Liver (tissue), 9 donors: ENCODE results near the gene TTF1. TPM values are rescaled to one million over a fixed set of nuclear protein-coding genes. Genes with fewer than 3 reads are reported as not detected.

ENCODE experiments used
- DNase-seq: peaks from one replicate; pipeline ENCODE4 v3.0.0-alpha.2; 2017; ENCODE audit warnings: low spot score
- H3K27ac ChIP-seq, 2 donors: one replicate each; pipeline ENCODE4 v1.7.0; 2013; ENCODE audit warnings: inconsistent platforms in 2 of 2, low read length in 2 of 2, control low read depth in 1 of 2, low read depth in 1 of 2, mild to moderate bottlenecking in 1 of 2
- H3K27me3 ChIP-seq, 4 donors: one replicate each; pipeline versions ENCODE4 v1.6.1 to v1.7.0; 2013; ENCODE audit warnings: low read length in 3 of 4, inconsistent platforms in 1 of 4, mild to moderate bottlenecking in 1 of 4, moderate library complexity in 1 of 4; ENCODE audit not compliant: control insufficient read depth in 4 of 4, insufficient read depth in 4 of 4
- H3K36me3 ChIP-seq, 4 donors: one replicate each; pipeline versions ENCODE4 v1.6.1 to v1.7.0; 2013; ENCODE audit warnings: low read length in 3 of 4, mild to moderate bottlenecking in 3 of 4, low read depth in 1 of 4, moderate library complexity in 1 of 4; ENCODE audit not compliant: control insufficient read depth in 4 of 4, insufficient read depth in 3 of 4
- H3K4me1 ChIP-seq, 4 donors: one replicate each; pipeline versions ENCODE4 v1.6.1 to v1.7.0; 2013; ENCODE audit warnings: low read length in 3 of 4, mild to moderate bottlenecking in 3 of 4, moderate library complexity in 1 of 4; ENCODE audit not compliant: control insufficient read depth in 4 of 4, insufficient read depth in 4 of 4
- H3K4me3 ChIP-seq, 3 donors: one replicate each; pipeline versions ENCODE4 v1.6.1 to v1.7.0; 2013; ENCODE audit warnings: low read length in 3 of 3, control low read depth in 1 of 3, low read depth in 1 of 3, mild to moderate bottlenecking in 1 of 3
- H3K9ac ChIP-seq, 2 donors: one replicate each; pipeline ENCODE4 v1.7.0; 2013; ENCODE audit warnings: low read length in 2 of 2, mild to moderate bottlenecking in 2 of 2, moderate library complexity in 2 of 2, control low read depth in 1 of 2, low read depth in 1 of 2
- H3K9me3 ChIP-seq, 4 donors: one replicate each; pipeline versions ENCODE4 v1.6.1 to v1.7.0; 2013; ENCODE audit warnings: low read length in 3 of 4; ENCODE audit not compliant: control insufficient read depth in 4 of 4
- EGR1 ChIP-seq, 2 donors: IDR thresholded peaks; 2 replicates each; pipeline ENCODE4 v1.6.1; 2016 to 2018; ENCODE audit warnings: antibody characterized with exemption in 2 of 2, low read depth in 2 of 2
- FOXA1 ChIP-seq: IDR thresholded peaks from 2 replicates; pipeline ENCODE4 v1.6.1; 2016; ENCODE audit warnings: antibody characterized with exemption
- FOXA2 ChIP-seq: IDR thresholded peaks from 2 replicates; pipeline ENCODE4 v1.6.1; 2016; ENCODE audit warnings: antibody characterized with exemption
- GABPA ChIP-seq, 2 donors: IDR thresholded peaks in 1 of 2; conservative IDR thresholded peaks in 1 of 2; 2 replicates each; pipeline ENCODE4 v1.6.1; 2016; ENCODE audit warnings: antibody characterized with exemption in 2 of 2, mild to moderate bottlenecking in 1 of 2, moderate library complexity in 1 of 2
- HNF4A ChIP-seq, 2 donors: conservative IDR thresholded peaks; 2 replicates each; pipeline ENCODE4 v1.6.1; 2016; ENCODE audit warnings: antibody characterized with exemption in 2 of 2, mild to moderate bottlenecking in 2 of 2
- HNF4G ChIP-seq: IDR thresholded peaks from 2 replicates; pipeline ENCODE4 v1.6.1; 2016; ENCODE audit warnings: antibody characterized with exemption
- JUND ChIP-seq, 2 donors: IDR thresholded peaks; 2 replicates each; pipeline ENCODE4 v1.6.1; 2016; ENCODE audit warnings: antibody characterized with exemption in 2 of 2
- RAD21 ChIP-seq, 2 donors: IDR thresholded peaks; 2 replicates each; pipeline ENCODE4 v1.6.1; 2016; ENCODE audit warnings: antibody characterized with exemption in 2 of 2, mild to moderate bottlenecking in 2 of 2
- RXRA ChIP-seq, 2 donors: IDR thresholded peaks; 2 replicates each; pipeline ENCODE4 v1.6.1; 2017 to 2018; ENCODE audit warnings: antibody characterized with exemption in 2 of 2, mild to moderate bottlenecking in 1 of 2
- SP1 ChIP-seq: IDR thresholded peaks from 2 replicates; pipeline ENCODE4 v1.6.1; 2018; ENCODE audit warnings: antibody characterized with exemption, mild to moderate bottlenecking
- TAF1 ChIP-seq: conservative IDR thresholded peaks from 2 replicates; pipeline ENCODE4 v1.6.1; 2016; ENCODE audit warnings: antibody characterized with exemption, mild to moderate bottlenecking
- WGBS: extraction: QIAGEN DNeasy Blood & Tissue Kit; methylation state at CpG from one replicate; pipeline ENCODE4 v1.1.7; 2013; 5-methylcytosine and 5-hydroxymethylcytosine counted together
- polyA plus RNA-seq, 2 donors: library from polyadenylated mRNA; stranded (reverse) in 1 of 2; unstranded in 1 of 2; fragments of 200-250 nt in 1 of 2; fragments of >200 nt in 1 of 2; fragmentation: Nextera tagmentation in 1 of 2; extraction: Ambion mirVana in 1 of 2; gene quantifications; one replicate each; pipeline versions ENCODE4 v1.2.1 to v1.2.3, GENCODE V29; 2013 to 2015
- total RNA-seq, 2 donors: library from RNA; depleted of rRNA; stranded (reverse); fragments of >200 nt; gene quantifications; one replicate each; pipeline ENCODE4 v1.2.3, GENCODE V29; 2014
- TF ChIP-seq, protein P1 (sequence below): IDR thresholded peaks from 2 replicates; pipeline ENCODE4 v1.6.1; 2016; ENCODE audit warnings: antibody characterized with exemption
- TF ChIP-seq, protein P2 (sequence below): fragments of 150-350 bp; IDR thresholded peaks from 2 replicates; pipeline ENCODE4 v1.5.1; 2017; ENCODE audit warnings: improper control_type of control experiment, low read depth, low read length; ENCODE audit not compliant: missing input control
- TF ChIP-seq, protein P3 (sequence below): IDR thresholded peaks from 2 replicates; pipeline ENCODE4 v1.6.1; 2016; ENCODE audit warnings: antibody characterized with exemption
- donor health status: healthy.
- donor health status: healthy.
- donor health status: healthy.
- donor health status: healthy.
- donor health status: healthy.

Gene TTF1
- total and polyA plus RNA-seq, 4 donors, result 1.9 to 6.1 (median 2.6) TPM

DNA sequence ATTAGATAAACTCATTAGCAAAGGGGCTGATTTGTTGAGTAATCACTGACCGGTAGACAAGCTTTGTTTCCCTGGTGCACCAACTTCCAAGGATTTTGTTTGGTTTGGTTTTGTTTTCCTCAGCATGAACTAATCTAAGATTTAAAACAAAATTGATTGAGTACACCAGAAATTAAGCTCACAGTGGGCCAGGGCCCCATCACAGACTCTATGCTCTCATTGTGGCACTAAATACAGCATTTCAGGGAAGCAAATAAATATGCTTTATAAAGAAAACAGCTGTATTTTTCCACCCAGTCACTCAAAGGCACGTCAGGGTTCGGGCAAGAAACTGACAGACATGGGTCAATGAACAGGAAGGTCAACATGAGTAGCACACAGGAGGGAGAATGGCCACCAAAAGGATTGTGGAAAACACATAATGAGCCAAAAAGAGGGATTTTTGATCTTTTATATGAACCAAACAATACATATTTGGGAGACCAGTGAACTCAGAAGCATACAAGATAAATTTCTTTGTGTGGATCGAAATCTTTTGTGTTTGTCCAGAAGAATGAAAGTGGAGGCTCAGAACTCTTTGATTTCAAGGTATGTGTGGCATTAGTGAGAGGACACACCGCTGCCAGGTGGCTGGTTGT, 12.2 kb upstream of the TTF1 start:
- Histone ChIP-seq H3K36me3 (no peaks in the 10 kb centered on the region), H3K27ac (no peak overlapping the region), H3K27me3 (peaks cover 3 to 32% (median 6%) of the 10 kb centered on the region in 4 donors), H3K4me1 (no peaks in the 10 kb centered on the region), H3K9ac (no peak overlapping the region), H3K9me3 (peaks cover 0 to 3% (median 0%) of the 10 kb centered on the region in 4 donors), H3K4me3 (no peak overlapping the region)
- TF ChIP-seq FOXA1, result no peak
- no peak for TF ChIP-seq JUND (IDR thresholded peaks at IDR 0.05)
- TF ChIP-seq, protein P1, sequence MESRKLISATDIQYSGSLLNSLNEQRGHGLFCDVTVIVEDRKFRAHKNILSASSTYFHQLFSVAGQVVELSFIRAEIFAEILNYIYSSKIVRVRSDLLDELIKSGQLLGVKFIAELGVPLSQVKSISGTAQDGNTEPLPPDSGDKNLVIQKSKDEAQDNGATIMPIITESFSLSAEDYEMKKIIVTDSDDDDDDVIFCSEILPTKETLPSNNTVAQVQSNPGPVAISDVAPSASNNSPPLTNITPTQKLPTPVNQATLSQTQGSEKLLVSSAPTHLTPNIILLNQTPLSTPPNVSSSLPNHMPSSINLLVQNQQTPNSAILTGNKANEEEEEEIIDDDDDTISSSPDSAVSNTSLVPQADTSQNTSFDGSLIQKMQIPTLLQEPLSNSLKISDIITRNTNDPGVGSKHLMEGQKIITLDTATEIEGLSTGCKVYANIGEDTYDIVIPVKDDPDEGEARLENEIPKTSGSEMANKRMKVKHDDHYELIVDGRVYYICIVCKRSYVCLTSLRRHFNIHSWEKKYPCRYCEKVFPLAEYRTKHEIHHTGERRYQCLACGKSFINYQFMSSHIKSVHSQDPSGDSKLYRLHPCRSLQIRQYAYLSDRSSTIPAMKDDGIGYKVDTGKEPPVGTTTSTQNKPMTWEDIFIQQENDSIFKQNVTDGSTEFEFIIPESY, result no peak
- no peak for TF ChIP-seq RAD21 (IDR thresholded peaks at IDR 0.05)
- 53% methylated on average over 5 of the region's 5 CpGs for WGBS
- no peak for DNase-seq

DNA sequence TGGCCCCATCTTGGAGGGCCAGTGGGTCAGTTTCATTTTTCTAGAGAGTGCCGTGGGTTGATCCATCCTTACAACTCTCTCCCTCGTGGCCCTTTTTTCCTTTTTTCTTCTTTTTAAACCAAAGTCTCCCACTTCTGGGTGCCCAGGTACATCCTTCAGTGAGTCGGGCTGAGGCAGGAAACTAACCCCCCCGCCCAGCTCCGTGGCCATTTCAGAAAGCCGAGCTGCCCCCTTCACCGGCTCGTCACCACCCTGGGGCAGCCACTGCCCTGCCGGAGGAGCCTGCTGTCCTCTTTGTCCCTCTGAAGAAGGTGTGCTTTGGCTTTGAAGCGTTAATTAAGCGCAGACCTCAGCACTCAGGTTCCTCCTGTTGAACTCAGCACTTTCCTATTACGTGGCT, 8.5 kb upstream of the TTF1 start:
- Histone ChIP-seq H3K9me3 (no peaks in the 10 kb centered on the region), H3K27me3 (peaks cover 3 to 32% (median 10%) of the 10 kb centered on the region in 4 donors), H3K4me3 (no peak overlapping the region), H3K4me1 (peaks cover 3 to 14% (median 8%) of the 10 kb centered on the region in 4 donors), H3K9ac (no peak overlapping the region), H3K36me3 (no peaks in the 10 kb centered on the region), H3K27ac (no peak overlapping the region)
- no peak for DNase-seq
- WGBS, result 26% methylated on average over 12 of the region's 12 CpGs
- TF ChIP-seq EGR1 (IDR thresholded peaks at IDR 0.05; ENCODE audit: low read depth in 2 of 2) (no peak), SP1 (no peak), GABPA (IDR thresholded peaks at IDR 0.05 in 1 of 2, conservative IDR thresholded peaks at IDR 0.05 in 1 of 2) (no peak), JUND (IDR thresholded peaks at IDR 0.05) (no peak), TAF1 (no peak)
- TF ChIP-seq, protein P2, sequence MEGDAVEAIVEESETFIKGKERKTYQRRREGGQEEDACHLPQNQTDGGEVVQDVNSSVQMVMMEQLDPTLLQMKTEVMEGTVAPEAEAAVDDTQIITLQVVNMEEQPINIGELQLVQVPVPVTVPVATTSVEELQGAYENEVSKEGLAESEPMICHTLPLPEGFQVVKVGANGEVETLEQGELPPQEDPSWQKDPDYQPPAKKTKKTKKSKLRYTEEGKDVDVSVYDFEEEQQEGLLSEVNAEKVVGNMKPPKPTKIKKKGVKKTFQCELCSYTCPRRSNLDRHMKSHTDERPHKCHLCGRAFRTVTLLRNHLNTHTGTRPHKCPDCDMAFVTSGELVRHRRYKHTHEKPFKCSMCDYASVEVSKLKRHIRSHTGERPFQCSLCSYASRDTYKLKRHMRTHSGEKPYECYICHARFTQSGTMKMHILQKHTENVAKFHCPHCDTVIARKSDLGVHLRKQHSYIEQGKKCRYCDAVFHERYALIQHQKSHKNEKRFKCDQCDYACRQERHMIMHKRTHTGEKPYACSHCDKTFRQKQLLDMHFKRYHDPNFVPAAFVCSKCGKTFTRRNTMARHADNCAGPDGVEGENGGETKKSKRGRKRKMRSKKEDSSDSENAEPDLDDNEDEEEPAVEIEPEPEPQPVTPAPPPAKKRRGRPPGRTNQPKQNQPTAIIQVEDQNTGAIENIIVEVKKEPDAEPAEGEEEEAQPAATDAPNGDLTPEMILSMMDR, result no peak
- TF ChIP-seq, protein P1, result no peak

DNA sequence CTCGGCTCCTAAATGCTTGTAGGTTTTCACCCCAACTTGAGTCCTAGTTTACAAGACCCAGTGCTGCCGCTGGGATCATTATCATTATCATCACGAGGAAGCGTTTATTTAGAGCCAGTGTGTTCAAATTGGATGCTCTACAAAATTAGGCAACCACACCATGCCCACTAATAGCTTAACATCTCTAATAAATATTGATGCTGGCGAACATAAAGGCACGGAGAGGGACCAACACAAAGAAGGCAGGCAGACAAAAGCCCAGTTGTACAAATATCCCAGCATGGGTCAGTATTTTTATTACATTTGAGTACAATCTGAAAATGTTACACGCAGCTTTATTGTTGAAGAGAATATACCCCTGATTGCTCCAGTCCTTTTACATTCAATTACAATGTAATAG, 8.1 kb upstream of the TTF1 start:
- H3K27ac ChIP-seq, result no peak overlapping the region
- peaks cover 3 to 32% (median 11%) of the 10 kb centered on the region in 4 donors for H3K27me3 ChIP-seq
- DNase-seq, result no peak
- H3K9ac ChIP-seq, result no peak overlapping the region
- no peaks in the 10 kb centered on the region for H3K36me3 ChIP-seq
- no peak overlapping the region for H3K4me3 ChIP-seq
- H3K9me3 ChIP-seq, result no peaks in the 10 kb centered on the region
- H3K4me1 ChIP-seq, result peaks cover 6 to 18% (median 10%) of the 10 kb centered on the region in 4 donors
- 49% methylated on average over 7 of the region's 7 CpGs for WGBS
- TF ChIP-seq, protein P1, result no peak
- TF ChIP-seq RXRA (IDR thresholded peaks at IDR 0.05) (no peak), HNF4A (conservative IDR thresholded peaks at IDR 0.05) (no peak), JUND (IDR thresholded peaks at IDR 0.05) (no peak), FOXA2 (no peak), HNF4G (no peak), GABPA (IDR thresholded peaks at IDR 0.05 in 1 of 2, conservative IDR thresholded peaks at IDR 0.05 in 1 of 2) (no peak)
- TF ChIP-seq, protein P3, sequence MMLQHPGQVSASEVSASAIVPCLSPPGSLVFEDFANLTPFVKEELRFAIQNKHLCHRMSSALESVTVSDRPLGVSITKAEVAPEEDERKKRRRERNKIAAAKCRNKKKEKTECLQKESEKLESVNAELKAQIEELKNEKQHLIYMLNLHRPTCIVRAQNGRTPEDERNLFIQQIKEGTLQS, result no peak
- TF ChIP-seq, protein P2, result no peak
